AG10803 (cell line): ENCODE measurements around the gene UBE2J1.

Source experiments
- DNase-seq: peaks from one replicate; pipeline ENCODE4 v3.0.0; 2010; ENCODE audit warnings: low read depth
- H3K4me3 ChIP-seq: 2 replicates; pipeline ENCODE4 v1.5.1; 2011; ENCODE audit warnings: mild to moderate bottlenecking, low read length, control low read depth
- CTCF ChIP-seq: conservative IDR thresholded peaks from 2 replicates; pipeline ENCODE4 v1.5.1; 2011; ENCODE audit warnings: mild to moderate bottlenecking, low read length, control low read depth, inconsistent platforms

Gene UBE2J1

DNA sequence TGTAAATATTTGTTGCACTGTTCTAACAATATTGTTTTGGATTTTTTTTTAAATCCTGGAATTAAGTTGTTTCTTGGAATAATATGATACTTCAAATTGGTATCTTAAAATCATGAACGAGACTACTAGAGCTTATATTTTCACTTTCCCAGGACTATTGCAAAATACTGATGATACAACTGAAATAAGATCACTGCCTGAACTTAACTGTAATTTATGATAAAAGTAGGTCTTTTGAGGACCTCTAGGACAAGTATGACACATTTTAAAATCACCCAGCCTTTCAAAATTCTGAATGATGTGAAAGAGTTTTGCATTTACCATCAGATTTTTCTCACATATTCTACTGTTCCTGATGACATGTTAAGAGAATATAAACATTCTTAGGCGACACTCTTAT, 8.6 kb upstream of the UBE2J1 start:
- TF ChIP-seq CTCF = no peak
- no peak overlapping the region for H3K4me3 ChIP-seq
- DNase-seq = no peak

DNA sequence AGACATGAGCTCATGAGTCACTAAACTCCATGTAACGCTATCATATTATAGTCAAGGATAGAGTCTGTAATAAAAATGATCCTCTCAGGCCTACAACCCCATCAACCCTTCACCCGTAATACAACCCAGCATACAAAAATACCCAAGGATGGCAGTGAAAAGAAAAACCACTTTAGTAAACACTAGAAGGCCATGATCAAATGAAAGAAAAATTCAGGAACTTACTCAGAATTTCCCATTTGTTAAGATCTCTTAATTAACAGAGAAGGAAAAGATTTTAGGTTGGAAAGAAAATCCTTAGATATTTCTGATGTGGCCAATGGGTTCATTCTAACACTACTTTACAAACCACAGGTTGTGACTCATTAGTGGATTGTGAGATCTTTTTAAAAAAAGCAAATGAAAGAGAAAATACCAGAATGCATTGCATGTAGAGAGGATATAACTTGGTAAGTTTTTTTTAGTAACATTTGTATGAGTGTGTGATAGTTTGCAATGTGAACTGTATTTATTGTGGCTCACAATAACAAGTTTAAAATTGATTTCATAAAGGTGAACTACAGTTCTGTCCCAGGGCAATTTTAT, 8.0 kb upstream of the UBE2J1 start:
- no peak overlapping the region for H3K4me3 ChIP-seq
- DNase-seq = peak; percentile 56

DNA sequence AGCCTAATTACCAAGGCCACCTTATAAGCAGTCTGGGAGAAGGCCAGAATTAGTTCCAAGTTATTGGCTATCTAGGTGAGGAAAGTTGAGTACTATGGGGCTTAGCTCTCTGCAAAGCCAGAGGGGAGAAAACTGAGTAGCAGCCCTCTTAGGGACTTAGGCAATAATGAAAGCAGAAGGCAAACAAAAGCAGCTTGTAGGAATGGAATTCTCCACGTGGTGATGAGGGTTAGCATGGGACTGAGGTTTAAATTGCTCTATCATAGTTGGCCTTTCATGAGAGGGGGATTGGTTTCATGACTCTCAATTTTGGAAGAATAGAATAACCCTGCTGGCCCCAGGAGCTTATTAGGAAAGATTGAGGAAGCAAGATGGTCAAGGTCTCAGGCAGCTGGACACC, 7.0 kb upstream of the UBE2J1 start:
- no peak for TF ChIP-seq CTCF
- DNase-seq = no peak
- H3K4me3 ChIP-seq = no peak overlapping the region

More for the DNA sequence above, 8.0 kb upstream of the UBE2J1 start:
- TF ChIP-seq CTCF = no peak

GRCh38 chr6:89357390-89357789, 4.9 kb upstream of the UBE2J1 start:
- H3K4me3 ChIP-seq = no peak overlapping the region
- no peak for DNase-seq
- TF ChIP-seq CTCF = no peak

DNA sequence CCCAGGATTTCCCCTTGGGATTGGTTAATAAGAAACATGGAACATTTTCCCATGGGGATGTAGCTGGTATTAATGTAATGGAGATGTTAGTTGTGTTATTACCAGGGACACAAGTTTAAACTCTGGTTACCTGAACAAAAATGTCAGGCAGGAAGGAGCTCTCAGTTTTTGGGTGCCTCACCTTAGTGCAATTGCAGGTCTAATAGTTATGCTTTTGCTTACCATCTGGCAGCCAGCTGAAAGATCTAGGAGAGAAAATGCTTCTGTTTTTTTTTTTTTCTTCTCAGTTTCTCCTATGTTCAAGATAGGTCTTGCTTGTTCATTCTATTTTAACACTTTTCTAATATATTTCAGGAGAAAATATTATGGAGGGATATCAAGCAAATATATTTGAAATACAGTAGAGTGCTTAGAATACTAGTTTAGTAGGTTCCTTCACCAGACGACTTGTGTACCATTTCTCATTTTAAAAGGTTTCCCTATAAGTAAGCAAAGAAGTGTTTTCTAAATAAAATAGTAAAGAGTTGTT, 4.2 kb upstream of the UBE2J1 start:
- TF ChIP-seq CTCF = no peak
- no peak overlapping the region for H3K4me3 ChIP-seq
- DNase-seq = no peak

DNA sequence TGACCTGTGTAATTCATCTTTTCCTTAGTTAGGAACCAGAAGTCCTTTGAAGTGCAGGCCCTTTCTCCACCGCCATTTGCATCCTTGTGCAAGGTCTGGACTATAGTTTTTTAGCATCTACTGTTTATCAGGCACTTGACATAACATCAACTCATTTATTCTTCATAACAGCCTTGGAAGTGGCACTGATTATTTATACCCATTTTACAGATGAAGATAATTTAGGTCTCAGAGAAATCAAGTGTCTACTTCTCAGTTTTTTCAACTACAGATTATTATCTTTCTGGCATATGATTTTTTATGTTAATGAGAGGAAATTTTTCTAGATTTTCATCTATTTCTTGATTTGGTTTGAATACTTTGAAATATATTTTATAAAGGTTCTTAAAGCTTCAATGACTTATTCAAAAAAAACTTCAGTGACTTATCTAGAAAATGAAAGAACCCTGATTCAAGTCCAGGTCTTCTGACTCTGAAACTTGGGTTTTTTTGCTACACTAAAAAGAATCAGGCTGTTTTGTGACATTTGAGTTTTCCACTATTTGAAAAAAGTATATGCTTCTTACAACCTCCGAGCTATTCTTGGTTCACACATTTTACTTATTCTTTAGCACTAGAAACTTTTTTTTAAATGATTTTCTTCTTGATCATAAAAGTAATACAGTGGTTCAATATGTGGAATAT, 3.1 kb upstream of the UBE2J1 start:
- TF ChIP-seq CTCF = no peak
- no peak for DNase-seq
- H3K4me3 ChIP-seq = no peak overlapping the region
